ENCODE data around the gene FARP1.

Gene FARP1

GRCh38 chr13:98175043-98175442 is 32.1 kb downstream of the FARP1 start:
- no peak for DNase-seq

DNA sequence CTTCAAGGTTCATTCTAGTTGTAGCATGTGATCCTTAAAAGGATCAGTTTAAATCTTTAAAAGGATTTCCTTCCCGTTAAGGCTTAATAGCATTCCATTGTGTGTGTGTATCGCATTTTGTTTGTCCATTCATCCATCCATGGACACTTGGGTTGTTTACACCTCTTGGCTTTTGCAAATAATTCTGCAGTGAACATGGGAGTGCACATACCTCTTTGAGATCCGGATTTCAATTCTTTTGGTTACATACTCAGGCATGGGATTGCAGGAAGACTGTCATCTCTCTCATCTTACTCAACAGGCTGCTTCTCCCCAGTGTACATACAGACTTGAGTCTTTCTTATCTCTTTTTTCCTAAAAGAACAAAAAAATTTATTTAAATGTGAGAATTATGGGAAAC is 32.9 kb downstream of the FARP1 start:
- no peak for DNase-seq

- no peak for DNase-seq
These were observed 34.1 kb downstream of the FARP1 start, which contains the start of gene RNF113B for GRCh38 chr13:98176777-98177608. TSS of gene RNF113B (minus strand) at chr13:98177269. CDS start at chr13:98177236, 33 bp downstream.

GRCh38 chr13:98180092-98180491 is 37.2 kb downstream of the FARP1 start:
- DNase-seq = no peak

GRCh38 chr13:98181111-98181815 is 38.4 kb downstream of the FARP1 start:
- no peak for DNase-seq

GRCh38 chr13:98182153-98182552 is 39.3 kb downstream of the FARP1 start:
- no peak for DNase-seq

- no peak for DNase-seq
These were observed 39.7 kb downstream of the FARP1 start for GRCh38 chr13:98182589-98182988.

DNA sequence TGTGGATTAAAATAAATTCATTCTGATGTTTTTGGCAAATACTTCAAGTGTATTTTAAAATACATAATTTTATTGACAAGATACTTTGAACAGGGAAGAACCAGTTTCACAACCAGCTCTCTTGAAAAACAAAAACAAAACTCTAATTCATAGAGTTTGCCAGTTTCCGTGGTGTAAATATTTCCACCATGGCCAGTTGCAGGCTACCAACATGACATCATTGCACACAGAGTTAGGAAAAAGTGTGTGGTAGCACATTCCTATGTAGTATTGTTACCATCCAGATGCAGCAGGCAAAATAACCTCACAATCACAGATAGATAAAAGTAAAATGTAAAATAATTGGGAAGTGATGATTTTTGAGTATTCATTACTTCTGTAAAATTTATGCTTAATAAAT is 41.9 kb downstream of the FARP1 start:
- no peak for DNase-seq

DNA sequence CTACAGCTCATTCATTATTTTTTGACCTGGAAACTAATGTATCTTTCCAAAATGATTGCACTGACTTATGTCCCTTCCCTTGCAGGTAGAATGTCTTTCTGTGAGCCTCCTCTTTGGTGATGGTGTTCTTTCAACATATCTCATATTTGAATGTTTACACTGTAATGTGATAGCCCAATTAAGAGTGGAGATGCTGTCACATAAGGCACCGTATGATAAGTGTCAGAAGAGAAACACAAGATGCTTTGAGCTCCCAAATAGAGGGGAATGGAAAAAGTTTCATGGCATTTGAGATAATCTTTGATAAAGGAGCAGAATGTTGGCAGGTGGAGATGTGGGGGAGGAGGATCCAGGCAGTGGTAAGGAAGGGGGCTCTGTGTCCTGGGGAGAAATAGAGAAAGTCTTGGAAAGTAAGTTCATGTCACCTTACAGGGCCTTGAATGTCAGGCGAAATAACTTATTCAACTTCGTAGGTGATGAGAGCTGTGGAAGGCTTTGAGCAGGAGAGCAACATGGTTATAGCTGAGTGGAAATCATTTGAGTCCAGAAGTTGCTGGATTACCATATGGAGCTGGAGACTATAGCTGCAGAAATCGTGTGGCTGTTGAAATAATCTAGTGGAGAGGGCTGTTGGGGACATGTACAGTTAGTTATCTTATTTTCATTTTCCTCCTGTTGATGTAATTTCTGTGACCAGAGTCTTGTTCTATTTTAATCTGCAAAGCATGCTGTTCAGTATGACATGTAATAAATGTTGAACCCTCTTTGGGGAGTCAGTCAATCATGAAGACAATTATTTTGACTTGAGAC is 44.5 kb downstream of the FARP1 start:
- DNase-seq = peak in 1 of 2 experiments; percentile 46

GRCh38 chr13:98187965-98188261 is 45.0 kb downstream of the FARP1 start:
- DNase-seq = no peak

GRCh38 chr13:98188544-98189166 is 45.8 kb downstream of the FARP1 start:
- no peak for DNase-seq

DNA sequence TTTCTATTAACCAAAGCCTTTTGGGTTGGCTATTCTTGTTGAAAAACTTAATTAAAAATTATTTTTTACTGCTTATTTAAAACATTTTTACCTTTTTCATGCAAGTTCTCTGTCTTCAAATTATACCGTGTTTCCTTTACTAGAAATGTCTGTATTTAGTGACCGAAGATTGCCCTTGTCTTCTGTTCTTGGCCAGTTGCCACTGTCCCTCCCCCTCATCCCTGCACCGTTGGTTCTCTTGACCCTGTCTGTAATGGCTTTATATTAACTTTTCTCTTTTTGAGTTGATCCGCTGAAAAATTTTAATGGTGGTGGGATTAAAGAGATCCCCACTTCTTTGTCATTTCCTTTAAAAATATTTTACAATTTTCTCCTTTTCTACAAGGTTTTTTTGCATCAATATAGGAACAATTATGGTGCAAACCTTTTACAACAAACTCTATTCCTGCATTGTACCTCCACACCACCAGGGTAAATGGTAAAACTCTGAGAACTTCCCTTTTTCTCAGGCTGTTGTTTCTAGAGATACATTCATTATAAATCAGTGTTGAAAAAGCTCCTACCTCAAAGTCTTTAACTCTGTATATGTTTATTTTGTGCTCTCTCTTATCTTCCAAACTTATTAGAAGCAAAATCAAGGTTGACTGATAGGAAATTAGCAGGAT is 47.1 kb downstream of the FARP1 start:
- DNase-seq = no peak

DNA sequence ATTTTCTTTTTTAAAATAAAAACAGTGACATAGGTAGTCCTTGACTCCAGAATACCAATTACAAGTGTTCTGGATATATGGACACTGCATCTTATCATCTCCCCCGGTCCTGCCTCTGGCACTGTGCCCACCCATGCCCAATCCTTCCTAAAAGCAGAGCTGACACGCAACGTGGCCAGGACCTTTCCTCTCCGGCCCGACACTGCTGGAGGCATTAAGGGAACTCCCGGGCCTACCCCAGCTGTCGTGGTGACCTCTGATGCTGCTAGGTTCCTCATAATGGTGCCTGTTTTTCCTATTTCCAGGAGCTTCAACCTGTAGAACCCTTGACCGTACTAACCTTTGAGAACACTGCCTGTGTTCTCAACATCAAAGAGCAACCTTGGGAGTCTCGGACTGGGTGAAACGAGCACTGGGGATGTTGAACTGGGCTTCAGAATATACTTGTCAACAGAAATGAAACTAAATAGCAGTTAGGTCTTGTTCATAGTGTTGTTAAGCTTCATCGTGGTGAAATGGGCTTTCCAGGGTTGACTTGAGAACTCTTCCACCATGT is 48.1 kb downstream of the FARP1 start:
- no peak for DNase-seq

GRCh38 chr13:98192008-98192407 is 49.1 kb downstream of the FARP1 start:
- no peak for DNase-seq

GRCh38 chr13:98195054-98195791 is 52.3 kb downstream of the FARP1 start:
- DNase-seq = no peak

DNA sequence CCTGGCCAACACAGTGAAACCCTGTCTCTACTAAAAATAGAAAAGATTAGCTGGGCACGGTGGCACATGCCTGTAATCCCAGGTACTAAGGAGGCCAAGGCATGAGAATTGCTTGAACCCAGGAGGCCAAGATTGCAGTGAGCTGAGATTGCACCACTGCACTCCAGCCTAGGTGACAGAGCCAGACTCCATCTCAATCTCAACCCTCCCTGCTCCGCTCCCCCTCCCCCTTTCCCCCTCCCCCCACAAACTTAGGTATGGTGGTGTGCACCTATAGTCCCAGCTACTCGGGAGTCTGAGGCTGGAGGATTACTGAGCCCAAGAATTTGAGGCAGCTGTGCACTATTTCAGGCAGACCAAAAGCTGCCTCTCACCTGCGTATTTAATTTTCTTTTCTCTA is 55.8 kb downstream of the FARP1 start:
- DNase-seq = no peak

GRCh38 chr13:98199480-98199879 is 56.6 kb downstream of the FARP1 start:
- DNase-seq = no peak

- no peak for DNase-seq
These were observed 57.5 kb downstream of the FARP1 start for GRCh38 chr13:98200211-98200878.

- DNase-seq = no peak
These were observed 58.3 kb downstream of the FARP1 start for GRCh38 chr13:98201189-98201588.

DNA sequence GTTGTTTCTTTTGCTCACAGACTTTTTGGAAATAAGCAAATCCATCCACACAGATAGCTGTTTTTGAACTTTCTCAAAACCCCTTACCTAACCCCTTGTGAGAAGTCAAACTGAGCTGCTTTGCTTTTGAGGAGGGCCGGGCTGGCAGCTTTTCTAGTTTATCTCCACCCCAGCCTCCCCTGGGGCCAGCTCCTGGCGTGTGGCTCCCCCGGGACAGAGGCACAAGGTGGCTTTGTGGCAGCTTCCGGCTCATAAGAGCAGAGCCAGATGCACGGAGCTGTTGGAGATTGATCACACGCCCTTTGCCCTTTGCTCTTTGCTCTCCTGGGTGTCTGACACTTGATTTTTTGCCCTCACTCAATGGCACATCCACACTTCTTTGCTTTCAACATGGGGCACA is 59.1 kb downstream of the FARP1 start:
- DNase-seq = no peak
